MCF 10A (cell line): Measurements from ENCODE around the gene ZSWIM7. TPM values are rescaled to one million over a fixed set of nuclear protein-coding genes. Genes with fewer than 3 reads are reported as not detected.

Source experiments
- BruUV-seq: library from RNA; stranded (reverse); fragments of 400-500 nt; replicated peaks from 2 replicates; lab custom pipeline; 2021; lab: Mats Ljungman, UMichigan
- CTCF ChIA-PET: fragments of 300-600 bp; sonication (Branson Sonifier 250); formaldehyde crosslinking; extraction: SDS; loops from one replicate; lab custom pipeline; 2021; ENCODE audit warnings: antibody characterized with exemption, inconsistent platforms; lab: Yijun Ruan, JAX
- POLR2A ChIA-PET: fragments of 300-600, 350-650 bp; sonication (Branson Sonifier 250); formaldehyde crosslinking; extraction: SDS; loops from one replicate; lab custom pipeline; 2020; ENCODE audit warnings: antibody characterized with exemption, inconsistent platforms; lab: Yijun Ruan, JAX
- DNase-seq: peaks from one replicate; pipeline ENCODE4 v3.0.0-alpha.2; 2018; ENCODE audit not compliant: unreplicated experiment
- H3K27ac Mint-ChIP-seq: one replicate; pipeline ENCODE4 v1.8.0; 2022; ENCODE audit warnings: mild to moderate bottlenecking, low read depth, mixed read lengths; ENCODE audit not compliant: unreplicated experiment
- H3K27me3 Mint-ChIP-seq: one replicate; pipeline ENCODE4 v1.8.0; 2022; ENCODE audit warnings: mixed read lengths; ENCODE audit not compliant: insufficient read depth, unreplicated experiment
- H3K36me3 Mint-ChIP-seq: one replicate; pipeline ENCODE4 v1.8.0; 2022; ENCODE audit warnings: mild to moderate bottlenecking, moderate library complexity, mixed read lengths; ENCODE audit not compliant: insufficient read depth, unreplicated experiment
- H3K4me1 Mint-ChIP-seq: one replicate; pipeline ENCODE4 v1.8.0; 2022; ENCODE audit warnings: mixed read lengths; ENCODE audit not compliant: insufficient read depth, unreplicated experiment
- H3K4me3 Mint-ChIP-seq: one replicate; pipeline ENCODE4 v1.8.0; 2022; ENCODE audit warnings: mild to moderate bottlenecking, moderate library complexity, mixed read lengths; ENCODE audit not compliant: unreplicated experiment
- H3K9me3 Mint-ChIP-seq: one replicate; pipeline ENCODE4 v1.8.0; 2022; ENCODE audit warnings: mixed read lengths; ENCODE audit not compliant: unreplicated experiment
- intact Hi-C: fragments of 100-400 bp; cut with micrococcal nuclease; formaldehyde crosslinking; loops from 2 replicates; pipeline ENCODE4 v1.14.1; 2022
- total RNA-seq: library from RNA; stranded (reverse); gene quantifications from 2 replicates; pipeline ENCODE4 v1.2.3, GENCODE V29; 2022
- TF ChIP-seq, protein P1 (sequence below): fragments of 200-600 bp; IDR thresholded peaks from one replicate; pipeline ENCODE4 v1.8.0; 2022; ENCODE audit warnings: antibody characterized with exemption, mild to moderate bottlenecking; ENCODE audit not compliant: unreplicated experiment

ZSWIM7 gene
- total RNA-seq, 1 experiment from 2014 or later: 44.1 TPM

DNA sequence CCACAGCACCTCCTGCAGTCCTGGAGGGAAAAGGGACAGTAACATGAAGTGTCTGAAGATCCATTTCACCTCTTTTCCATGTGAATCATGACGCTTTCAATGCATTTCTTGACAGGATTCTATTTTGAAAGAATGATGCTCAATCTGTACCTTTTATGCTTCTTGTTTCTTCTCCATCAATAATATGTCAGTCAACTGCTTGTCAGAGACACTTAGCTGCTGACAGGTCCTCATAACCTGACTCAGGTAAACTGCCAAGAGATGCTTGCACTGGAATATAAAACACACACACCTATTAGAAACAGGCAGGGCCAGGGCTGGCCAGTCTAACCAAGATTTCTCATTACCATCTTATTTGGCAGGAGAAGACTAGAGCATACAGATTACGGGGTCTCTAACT is 21.6 kb downstream of the ZSWIM7 start:
- DNase-seq: no peak
- no peaks in the 10 kb centered on the region for H3K9me3 Mint-ChIP-seq
- H3K27me3 Mint-ChIP-seq: no peaks in the 10 kb centered on the region
- H3K4me1 Mint-ChIP-seq: peaks cover 20% of the 10 kb centered on the region
- H3K4me3 Mint-ChIP-seq: no peak overlapping the region
- CTCF ChIA-PET: no interaction called here
- intact Hi-C loops: no loop called here
- no peak overlapping the region for H3K27ac Mint-ChIP-seq
- H3K36me3 Mint-ChIP-seq: peaks cover 59% of the 10 kb centered on the region
- BruUV-seq: no TSS peak
- TF ChIP-seq, protein P1, sequence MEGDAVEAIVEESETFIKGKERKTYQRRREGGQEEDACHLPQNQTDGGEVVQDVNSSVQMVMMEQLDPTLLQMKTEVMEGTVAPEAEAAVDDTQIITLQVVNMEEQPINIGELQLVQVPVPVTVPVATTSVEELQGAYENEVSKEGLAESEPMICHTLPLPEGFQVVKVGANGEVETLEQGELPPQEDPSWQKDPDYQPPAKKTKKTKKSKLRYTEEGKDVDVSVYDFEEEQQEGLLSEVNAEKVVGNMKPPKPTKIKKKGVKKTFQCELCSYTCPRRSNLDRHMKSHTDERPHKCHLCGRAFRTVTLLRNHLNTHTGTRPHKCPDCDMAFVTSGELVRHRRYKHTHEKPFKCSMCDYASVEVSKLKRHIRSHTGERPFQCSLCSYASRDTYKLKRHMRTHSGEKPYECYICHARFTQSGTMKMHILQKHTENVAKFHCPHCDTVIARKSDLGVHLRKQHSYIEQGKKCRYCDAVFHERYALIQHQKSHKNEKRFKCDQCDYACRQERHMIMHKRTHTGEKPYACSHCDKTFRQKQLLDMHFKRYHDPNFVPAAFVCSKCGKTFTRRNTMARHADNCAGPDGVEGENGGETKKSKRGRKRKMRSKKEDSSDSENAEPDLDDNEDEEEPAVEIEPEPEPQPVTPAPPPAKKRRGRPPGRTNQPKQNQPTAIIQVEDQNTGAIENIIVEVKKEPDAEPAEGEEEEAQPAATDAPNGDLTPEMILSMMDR: no peak
- POLR2A ChIA-PET: no interaction called here

GRCh38 chr17:15973834-15974233 is 25.7 kb downstream of the ZSWIM7 start:
- peaks cover 47% of the 10 kb centered on the region for H3K36me3 Mint-ChIP-seq
- no peaks in the 10 kb centered on the region for H3K27me3 Mint-ChIP-seq
- POLR2A ChIA-PET: interaction anchor here (0.7 to 1.3 kb wide), 2 partner anchors 9 to 72 kb away, joined by 3 to 4 read pairs; no protein-coding TSS in a partner anchor
- intact Hi-C loops: no loop called here
- H3K27ac Mint-ChIP-seq: no peak overlapping the region
- CTCF ChIA-PET: interaction anchor here (0.5 to 1.2 kb wide), 3 partner anchors 47 to 422 kb away, joined by 3 to 4 read pairs (median 3); no protein-coding TSS in a partner anchor
- no peak for DNase-seq
- no TSS peak for BruUV-seq
- H3K9me3 Mint-ChIP-seq: no peaks in the 10 kb centered on the region
- H3K4me1 Mint-ChIP-seq: peaks cover 12% of the 10 kb centered on the region
- TF ChIP-seq, protein P1: no peak
- no peak overlapping the region for H3K4me3 Mint-ChIP-seq

DNA sequence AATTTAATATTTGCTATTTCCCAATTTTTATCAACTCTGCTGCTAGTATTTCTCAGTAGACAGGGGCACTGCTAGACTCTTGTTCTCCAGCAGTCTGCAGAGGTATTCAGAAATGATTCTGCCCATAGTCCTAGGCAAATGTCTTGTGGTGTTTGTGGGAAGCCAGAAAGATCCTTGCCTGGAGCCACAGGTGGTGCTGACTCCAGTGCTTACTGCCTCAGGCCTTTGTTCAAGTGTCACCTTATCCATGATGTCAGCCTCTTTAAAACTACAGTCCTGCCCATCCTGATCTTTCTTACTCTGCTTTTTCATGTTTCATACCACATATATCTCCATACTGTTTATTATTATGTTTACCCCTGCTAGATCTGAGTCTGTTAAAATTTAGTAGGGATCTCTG is 26.5 kb downstream of the ZSWIM7 start:
- POLR2A ChIA-PET: no interaction called here
- no peak for DNase-seq

GRCh38 chr17:15972497-15972951 is 27.0 kb downstream of the ZSWIM7 start:
- DNase-seq: no peak
- CTCF ChIA-PET: no interaction called here
- Mint-ChIP-seq H3K4me1 (peaks cover 15% of the 10 kb centered on the region), H3K9me3 (no peaks in the 10 kb centered on the region), H3K4me3 (no peak overlapping the region), H3K27me3 (no peaks in the 10 kb centered on the region), H3K36me3 (peaks cover 40% of the 10 kb centered on the region), H3K27ac (peak overlapping the region; percentile 46)
- POLR2A ChIA-PET: interaction anchor here (0.7 to 0.9 kb wide), 2 partner anchors 23 to 26 kb away, joined by 3 to 5 read pairs; no protein-coding TSS in a partner anchor
- TF ChIP-seq, protein P1: no peak
- intact Hi-C loops: no loop called here
- BruUV-seq: no TSS peak

More for the DNA sequence above, 26.5 kb downstream of the ZSWIM7 start:
- H3K9me3 Mint-ChIP-seq: no peaks in the 10 kb centered on the region
- no TSS peak for BruUV-seq
- no peaks in the 10 kb centered on the region for H3K27me3 Mint-ChIP-seq
- peaks cover 40% of the 10 kb centered on the region for H3K36me3 Mint-ChIP-seq
- H3K27ac Mint-ChIP-seq: no peak overlapping the region
- TF ChIP-seq, protein P1: no peak
- no peak overlapping the region for H3K4me3 Mint-ChIP-seq
- intact Hi-C loops: no loop called here
- peaks cover 12% of the 10 kb centered on the region for H3K4me1 Mint-ChIP-seq
- CTCF ChIA-PET: interaction anchor here (1.1 kb wide), 1 partner anchor 421 kb away, joined by 3 read pairs; no protein-coding TSS in a partner anchor
